GM21825 (cell line): Measurements from ENCODE around the gene FLNA.
"Not testable (repeated sequence)": the region's sequence is repeated elsewhere in the genome, so short reads cannot be mapped to it uniquely, and the experiment has no call there.

Experiments
- ATAC-seq: cut with Tn5 transposase; IDR thresholded peaks from one replicate; pipeline ENCODE4 v1.9.1; 2021; ENCODE audit warnings: mild to moderate bottlenecking, moderate library complexity; ENCODE audit not compliant: unreplicated experiment

The FLNA gene, protein sequence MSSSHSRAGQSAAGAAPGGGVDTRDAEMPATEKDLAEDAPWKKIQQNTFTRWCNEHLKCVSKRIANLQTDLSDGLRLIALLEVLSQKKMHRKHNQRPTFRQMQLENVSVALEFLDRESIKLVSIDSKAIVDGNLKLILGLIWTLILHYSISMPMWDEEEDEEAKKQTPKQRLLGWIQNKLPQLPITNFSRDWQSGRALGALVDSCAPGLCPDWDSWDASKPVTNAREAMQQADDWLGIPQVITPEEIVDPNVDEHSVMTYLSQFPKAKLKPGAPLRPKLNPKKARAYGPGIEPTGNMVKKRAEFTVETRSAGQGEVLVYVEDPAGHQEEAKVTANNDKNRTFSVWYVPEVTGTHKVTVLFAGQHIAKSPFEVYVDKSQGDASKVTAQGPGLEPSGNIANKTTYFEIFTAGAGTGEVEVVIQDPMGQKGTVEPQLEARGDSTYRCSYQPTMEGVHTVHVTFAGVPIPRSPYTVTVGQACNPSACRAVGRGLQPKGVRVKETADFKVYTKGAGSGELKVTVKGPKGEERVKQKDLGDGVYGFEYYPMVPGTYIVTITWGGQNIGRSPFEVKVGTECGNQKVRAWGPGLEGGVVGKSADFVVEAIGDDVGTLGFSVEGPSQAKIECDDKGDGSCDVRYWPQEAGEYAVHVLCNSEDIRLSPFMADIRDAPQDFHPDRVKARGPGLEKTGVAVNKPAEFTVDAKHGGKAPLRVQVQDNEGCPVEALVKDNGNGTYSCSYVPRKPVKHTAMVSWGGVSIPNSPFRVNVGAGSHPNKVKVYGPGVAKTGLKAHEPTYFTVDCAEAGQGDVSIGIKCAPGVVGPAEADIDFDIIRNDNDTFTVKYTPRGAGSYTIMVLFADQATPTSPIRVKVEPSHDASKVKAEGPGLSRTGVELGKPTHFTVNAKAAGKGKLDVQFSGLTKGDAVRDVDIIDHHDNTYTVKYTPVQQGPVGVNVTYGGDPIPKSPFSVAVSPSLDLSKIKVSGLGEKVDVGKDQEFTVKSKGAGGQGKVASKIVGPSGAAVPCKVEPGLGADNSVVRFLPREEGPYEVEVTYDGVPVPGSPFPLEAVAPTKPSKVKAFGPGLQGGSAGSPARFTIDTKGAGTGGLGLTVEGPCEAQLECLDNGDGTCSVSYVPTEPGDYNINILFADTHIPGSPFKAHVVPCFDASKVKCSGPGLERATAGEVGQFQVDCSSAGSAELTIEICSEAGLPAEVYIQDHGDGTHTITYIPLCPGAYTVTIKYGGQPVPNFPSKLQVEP (N-terminal part only)

GRCh38 chrX:154374313-154375155 is at the start of gene FLNA:
TSS of gene FLNA (minus strand) at chrX:154374634. CDS start at chrX:154371245, 3,389 bp downstream.
- ATAC-seq: no peak

GRCh38 chrX:154420402-154420756 is 45.9 kb upstream of the FLNA start:
- no peak for ATAC-seq

- no peak for ATAC-seq
Measured at GRCh38 chrX:154419688-154420401, 45.4 kb upstream of the FLNA start.

- ATAC-seq: no peak
Measured at GRCh38 chrX:154419189-154419588, 44.8 kb upstream of the FLNA start.

- ATAC-seq: no peak
Measured at GRCh38 chrX:154417157-154417556, 42.7 kb upstream of the FLNA start.

GRCh38 chrX:154413142-154413541 is 38.7 kb upstream of the FLNA start:
- no peak for ATAC-seq

DNA sequence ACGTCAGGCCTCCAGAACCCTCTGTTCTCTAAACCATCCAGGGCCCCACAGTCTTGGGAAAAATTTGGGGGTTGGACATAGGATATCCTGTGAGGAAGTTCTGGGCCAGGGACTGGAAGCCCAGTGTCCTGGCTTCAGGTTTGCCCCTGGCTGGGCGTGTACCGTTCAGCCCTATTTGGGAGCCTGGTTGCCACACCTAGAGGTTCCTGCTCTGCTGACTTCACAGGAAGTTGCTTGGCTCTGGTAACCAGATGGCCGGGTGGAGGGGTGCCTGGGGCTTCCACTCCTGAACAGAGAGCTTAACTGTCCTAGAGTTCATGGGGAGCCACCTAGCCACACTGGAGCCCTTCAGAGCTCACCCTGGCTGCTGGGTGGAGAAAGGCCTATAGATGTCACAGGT is 38.0 kb upstream of the FLNA start:
- ATAC-seq: no peak

GRCh38 chrX:154411981-154412340 is 37.5 kb upstream of the FLNA start:
- ATAC-seq: no peak

GRCh38 chrX:154409222-154409871 is 34.9 kb upstream of the FLNA start, which contains the start of gene DNASE1L1:
TSS of gene DNASE1L1 (minus strand) at chrX:154409254. CDS start at chrX:154405568, 3,686 bp downstream.
- no peak for ATAC-seq

DNA sequence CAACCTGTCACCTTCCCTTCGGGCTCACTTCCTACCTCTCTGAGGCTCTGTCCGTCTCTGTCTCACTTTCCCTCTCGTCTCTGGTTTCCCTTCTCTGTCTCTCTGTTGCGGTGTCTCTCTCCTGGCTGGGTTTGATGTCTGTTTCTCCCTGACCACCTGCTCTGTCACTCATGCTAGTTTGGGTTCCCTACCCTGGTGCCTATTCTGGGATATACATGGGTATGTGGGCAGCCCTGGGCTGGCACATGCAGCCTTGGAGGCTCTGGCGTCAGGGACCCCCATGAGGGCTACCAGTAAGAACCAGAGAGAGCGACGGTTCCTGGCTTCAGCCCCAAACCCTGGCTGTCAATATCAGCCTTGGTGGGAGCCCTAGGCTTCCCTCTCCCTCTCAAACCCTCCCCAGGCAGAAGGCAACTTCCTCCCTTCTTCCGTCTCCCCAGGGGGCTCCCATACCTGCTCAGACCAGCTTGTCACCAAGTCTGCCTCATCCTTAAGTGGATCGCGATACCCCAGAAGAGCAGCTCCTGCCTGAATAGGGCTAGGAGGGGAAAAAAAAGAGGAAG is 34.3 kb upstream of the FLNA start:
- no peak for ATAC-seq

- ATAC-seq: no peak
Measured at GRCh38 chrX:154404625-154405192, 30.3 kb upstream of the FLNA start.

- no peak for ATAC-seq
Measured at GRCh38 chrX:154403858-154404257, 29.4 kb upstream of the FLNA start.

- no peak for ATAC-seq
Measured at GRCh38 chrX:154403192-154403591, 28.8 kb upstream of the FLNA start.

DNA sequence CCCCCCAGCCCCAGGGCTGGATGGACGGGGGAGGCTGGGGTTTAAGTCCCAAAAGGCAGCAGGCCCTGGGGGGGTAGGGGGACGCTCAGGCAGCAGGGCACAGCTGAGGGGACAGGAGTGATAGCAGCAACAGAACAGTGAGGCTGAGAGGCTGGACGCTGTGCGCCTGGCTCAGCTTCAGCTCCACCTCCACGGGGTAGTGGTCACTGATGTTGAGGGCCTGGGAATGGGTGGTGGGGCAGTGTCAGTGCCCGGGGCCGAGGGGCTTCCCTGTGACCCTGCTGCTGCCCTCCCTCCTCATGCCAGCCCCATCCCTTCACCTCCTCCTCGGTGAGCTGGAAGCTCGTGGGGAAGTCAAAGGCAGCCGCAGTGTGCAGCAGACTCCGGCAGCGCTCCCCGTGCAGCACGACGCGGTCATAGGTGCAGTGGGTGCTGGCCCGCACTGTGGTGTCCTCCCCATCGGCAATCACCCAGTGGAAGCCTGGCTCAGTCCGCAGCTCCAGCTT is 28.2 kb upstream of the FLNA start:
- no peak for ATAC-seq

- ATAC-seq: no peak
Measured at GRCh38 chrX:154401918-154402621, 27.6 kb upstream of the FLNA start.

DNA sequence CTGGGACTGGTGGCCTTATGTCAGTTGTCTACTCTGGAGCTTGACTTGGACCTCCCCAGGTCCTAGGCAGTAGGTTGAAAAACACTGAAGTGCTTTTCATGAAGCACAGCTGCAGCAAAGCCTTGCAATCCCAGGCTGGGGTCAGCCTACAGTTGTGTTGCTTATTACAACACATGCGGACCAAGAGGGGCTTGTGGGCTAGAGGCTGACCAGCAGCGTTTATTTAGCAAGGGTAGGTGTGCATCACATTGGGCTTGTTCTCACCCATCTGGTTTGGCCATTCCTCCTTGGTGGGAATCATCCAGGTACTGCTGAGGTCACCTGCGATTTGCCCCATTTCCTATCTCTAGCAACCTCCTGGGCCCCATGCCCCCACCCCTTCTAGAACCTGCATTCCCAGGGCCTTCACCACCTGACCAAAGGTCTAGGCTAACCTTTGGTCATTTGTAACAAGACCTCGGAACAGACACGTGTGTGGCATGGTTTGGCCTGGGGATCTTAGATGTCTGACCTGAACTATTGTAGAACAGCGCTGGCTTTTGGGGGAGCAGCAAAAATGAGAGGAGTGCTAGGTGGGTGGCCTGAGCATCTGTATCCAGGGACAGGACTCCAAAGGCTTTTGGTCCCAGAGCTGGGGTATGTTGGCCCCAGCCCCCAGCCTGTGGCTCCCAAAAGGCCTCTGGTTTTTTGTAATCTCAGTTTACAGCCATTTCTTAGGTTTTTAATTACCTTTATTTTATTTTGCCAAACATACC is 26.8 kb upstream of the FLNA start:
- ATAC-seq: no peak

DNA sequence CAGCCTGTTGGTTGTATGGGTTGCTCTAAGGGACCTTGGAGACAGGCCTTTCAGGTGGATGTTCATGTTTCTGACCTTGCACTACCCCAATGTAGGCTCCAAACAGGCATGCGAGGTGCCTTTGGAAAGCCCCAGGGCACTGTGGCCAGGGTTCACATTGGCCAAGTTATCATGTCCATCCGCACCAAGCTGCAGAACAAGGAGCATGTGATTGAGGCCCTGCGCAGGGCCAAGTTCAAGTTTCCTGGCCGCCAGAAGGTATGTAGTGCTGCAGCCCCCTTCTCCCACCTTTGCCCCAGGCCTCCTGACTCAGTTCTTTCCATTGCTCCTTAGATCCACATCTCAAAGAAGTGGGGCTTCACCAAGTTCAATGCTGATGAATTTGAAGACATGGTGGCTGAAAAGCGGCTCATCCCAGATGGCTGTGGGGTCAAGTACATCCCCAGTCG is 26.0 kb upstream of the FLNA start:
- ATAC-seq: not testable (repeated sequence)
